ENCODE measurements around the gene FLT4. TPM values are rescaled to one million over a fixed set of nuclear protein-coding genes. Genes with fewer than 3 reads are reported as not detected.

The FLT4 gene
- polyA plus RNA-seq, 2 of the 4 experiments (the other 2 are of a cell fraction), result 2.0 to 2.6 TPM

- no peak for TF ChIP-seq EHMT2 (IDR thresholded peaks at IDR 0.05; ENCODE audit: low read depth)
- TF ChIP-seq HOXB5 (CRISPR knock-in tag; IDR thresholded peaks at IDR 0.05), result no peak
- TF ChIP-seq REST (IDR thresholded peaks at IDR 0.05), result no peak
- TF ChIP-seq ZSCAN20 (CRISPR knock-in tag; IDR thresholded peaks at IDR 0.05), result no peak
- TF ChIP-seq CHD4 (IDR thresholded peaks at IDR 0.05; ENCODE audit: borderline replicate concordance), result no peak
- TF ChIP-seq SREBF2 (IDR thresholded peaks at IDR 0.05), result no peak
- no peak for TF ChIP-seq HDAC2 (IDR thresholded peaks at IDR 0.05)
- no peak for TF ChIP-seq POLR2A (IDR thresholded peaks at IDR 0.05; ENCODE audit: low read length)
- TF ChIP-seq HES2 (IDR thresholded peaks at IDR 0.05), result no peak
- TF ChIP-seq HOXA7 (CRISPR knock-in tag; IDR thresholded peaks at IDR 0.05), result no peak
- TF ChIP-seq SMC3 (IDR thresholded peaks at IDR 0.05), result no peak
- TF ChIP-seq MAX (IDR thresholded peaks at IDR 0.05), result no peak
- no peak for TF ChIP-seq ZFP36 (IDR thresholded peaks at IDR 0.05; ENCODE audit: borderline replicate concordance, partially characterized antibody)
- no peak for TF ChIP-seq RFX5 (IDR thresholded peaks at IDR 0.05)
- no peak for TF ChIP-seq JUN (IDR thresholded peaks at IDR 0.05)
- no peak for TF ChIP-seq E2F6 (IDR thresholded peaks at IDR 0.05; ENCODE audit: borderline replicate concordance, low read depth)
- TF ChIP-seq USF2 (IDR thresholded peaks at IDR 0.05), result no peak
- TF ChIP-seq FOSL2 (IDR thresholded peaks at IDR 0.05), result no peak
- TF ChIP-seq FOSL2 (CRISPR knock-in tag; IDR thresholded peaks at IDR 0.05), result no peak
- no peak for TF ChIP-seq BCL3 (IDR thresholded peaks at IDR 0.05)
- no peak for TF ChIP-seq HOXB13 (CRISPR knock-in tag; IDR thresholded peaks at IDR 0.05; ENCODE audit: low read depth)
- Histone ChIP-seq H3K4me2 (no peak overlapping the region), H3K4me3 (no peak overlapping the region), H3K4me1 (no peaks in the 10 kb centered on the region), H3K27ac (no peak overlapping the region), H3K9me3 (no peaks in the 10 kb centered on the region)
- ATAC-seq (no peak), FAIRE-seq (no peak), DNase-seq (ENCODE audit: low read depth in 1 of 2, low spot score in 1 of 2) (no peak)
- ChIA-PET POLR2A (no interaction called here), CTCF (no interaction called here)
- WGBS (ENCODE audit: missing lambda C conversion rate), result 79% methylated on average over 2 of the region's 14 CpGs
Measured at GRCh38 chr5:180644825-180645273, 4.6 kb downstream of the FLT4 start.

- POLR2A ChIA-PET, result no interaction called here
- Histone ChIP-seq H3K9me3 (no peaks in the 10 kb centered on the region), H3K4me2 (no peak overlapping the region), H3K4me3 (no peak overlapping the region), H3K27ac (no peak overlapping the region), H3K4me1 (no peaks in the 10 kb centered on the region)
- ATAC-seq, result no peak
- FAIRE-seq, result no peak
- DNase-seq (ENCODE audit: low read depth in 1 of 2, low spot score in 1 of 2), result no peak
- CTCF ChIA-PET, result interaction anchor here (0.6 kb wide), 1 partner anchor 116 kb away, joined by 5 read pairs; no protein-coding TSS in a partner anchor
- 70% methylated on average over 20 of the region's 20 CpGs for WGBS (ENCODE audit: missing lambda C conversion rate)
- TF ChIP-seq HMGXB4 (CRISPR knock-in tag; IDR thresholded peaks at IDR 0.05; ENCODE audit: borderline replicate concordance) (no peak), ZC3H11A (IDR thresholded peaks at IDR 0.05) (no peak), CBX8 (IDR thresholded peaks at IDR 0.05) (no peak), EP300 (IDR thresholded peaks at IDR 0.05) (no peak), KDM5A (IDR thresholded peaks at IDR 0.05) (no peak), KDM1A (IDR thresholded peaks at IDR 0.05; ENCODE audit: low read depth) (no peak), HEYL (CRISPR knock-in tag; IDR thresholded peaks at IDR 0.05) (no peak), PHF8 (IDR thresholded peaks at IDR 0.05; ENCODE audit: borderline replicate concordance, low read depth) (no peak), ZNF302 (CRISPR knock-in tag; IDR thresholded peaks at IDR 0.05) (no peak), ESRRA (IDR thresholded peaks at IDR 0.05; ENCODE audit: borderline replicate concordance, low read length) (no peak)
Measured at GRCh38 chr5:180644129-180644824, 5.1 kb downstream of the FLT4 start.

Measured in A549 (cell line).